ENCODE measurements around the gene RNF39. TPM values are rescaled to one million over a fixed set of nuclear protein-coding genes. Genes with fewer than 3 reads are reported as not detected.

Gene RNF39
- total and polyA plus RNA-seq, 2 of the 13 experiments (the other 11 are each of a cell fraction or from before 2014, with no cell fraction given), result 0.13 to 1.8 TPM

DNA sequence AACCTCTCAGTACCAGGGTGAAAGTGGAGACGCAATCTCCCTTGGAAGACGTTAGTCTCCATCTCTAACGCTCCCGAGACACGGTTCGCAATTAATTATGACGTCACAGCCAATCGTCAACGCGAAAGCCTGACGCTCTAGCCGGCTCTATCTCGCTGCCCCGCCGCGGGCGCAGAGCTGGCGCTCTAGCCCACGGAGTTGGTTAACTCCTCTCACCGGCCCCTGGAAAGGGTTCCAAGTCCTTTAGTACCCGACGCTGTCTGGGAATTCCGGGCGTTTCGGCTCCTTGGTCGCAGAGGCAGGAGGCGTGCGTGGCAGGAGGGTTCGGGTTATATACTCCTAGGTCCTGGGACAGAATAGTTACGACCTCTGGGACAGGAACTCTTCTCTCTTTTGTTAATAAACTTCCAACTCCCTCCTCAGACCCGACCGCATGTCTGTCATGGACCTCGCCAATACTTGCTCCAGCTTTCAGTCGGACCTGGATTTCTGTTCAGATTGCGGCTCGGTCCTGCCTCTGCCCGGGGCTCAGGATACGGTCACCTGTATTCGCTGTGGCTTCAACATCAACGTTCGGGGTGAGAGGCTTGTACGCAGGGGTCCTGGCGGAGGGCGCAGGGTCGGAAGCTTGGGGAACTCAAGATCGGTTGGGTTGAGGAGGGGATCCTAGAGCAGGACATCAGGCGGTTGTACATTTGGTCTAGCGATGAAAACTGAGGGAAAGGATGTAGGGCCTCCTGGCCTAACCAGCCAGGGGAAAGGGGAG lies 14.3 kb downstream of the RNF39 start, which contains the start of gene POLR1H (continued):
- TF ChIP-seq NR2F6 (IDR thresholded peaks at IDR 0.05) (no peak; the same call in 1 of the 2 replicates), NR2F6 (CRISPR knock-in tag; IDR thresholded peaks at IDR 0.05) (peak; percentile 65; the same call in 1 of the 2 replicates), FLYWCH1 (CRISPR knock-in tag; IDR thresholded peaks at IDR 0.05) (no peak), SRSF9 (IDR thresholded peaks at IDR 0.05; ENCODE audit: borderline replicate concordance, insufficient read depth, low read depth, low read length, poor library complexity, severe bottlenecking) (no peak), MEF2D (CRISPR knock-in tag; IDR thresholded peaks at IDR 0.05) (peak; percentile 80; the same call in 1 of the 2 replicates), ZNF251 (CRISPR knock-in tag; IDR thresholded peaks at IDR 0.05) (no peak), NFIB (CRISPR knock-in tag; IDR thresholded peaks at IDR 0.05; ENCODE audit: borderline replicate concordance) (no peak), RARG (CRISPR knock-in tag; IDR thresholded peaks at IDR 0.05; ENCODE audit: low read depth) (no peak), ZNF331 (CRISPR knock-in tag; IDR thresholded peaks at IDR 0.05) (peak; percentile 94), ZFP36 (IDR thresholded peaks at IDR 0.05; ENCODE audit: borderline replicate concordance, low read depth, low read length, partially characterized antibody) (no peak), SNRNP70 (IDR thresholded peaks at IDR 0.05; ENCODE audit: low read depth, low read length) (no peak), CBFB (CRISPR knock-in tag; IDR thresholded peaks at IDR 0.05) (peak; percentile 83), ZIK1 (CRISPR knock-in tag; IDR thresholded peaks at IDR 0.05; ENCODE audit: borderline replicate concordance, low read depth) (no peak; the same call in 1 of the 2 replicates), TEAD2 (CRISPR knock-in tag; IDR thresholded peaks at IDR 0.05) (peak; percentile 72; the same call in 1 of the 2 replicates), ISX (CRISPR knock-in tag; conservative IDR thresholded peaks at IDR 0.05) (peak; percentile 86; the same call in 1 of the 2 replicates), RAD51 (IDR thresholded peaks at IDR 0.05; ENCODE audit: borderline replicate concordance) (no peak), NKX3-1 (CRISPR knock-in tag; IDR thresholded peaks at IDR 0.05) (peak; percentile 97), ZNF205 (CRISPR knock-in tag; IDR thresholded peaks at IDR 0.05) (peak; percentile 75; the same call in 1 of the 2 replicates), HNRNPH1 (optimal IDR thresholded peaks at IDR 0.05; ENCODE audit: low read depth, low read length) (no peak), POLR2A (IDR thresholded peaks at IDR 0.05; ENCODE audit: insufficient read depth in 1 of 2, low read depth in 2 of 2, low read length in 2 of 2) (peak; percentile 90 to 97), TAF1 (CRISPR knock-in tag; IDR thresholded peaks at IDR 0.05) (peak; percentile 97), REXO4 (CRISPR knock-in tag; IDR thresholded peaks at IDR 0.05; ENCODE audit: borderline replicate concordance) (no peak), SOX6 (IDR thresholded peaks at IDR 0.05) (no peak), SOX6 (CRISPR knock-in tag; IDR thresholded peaks at IDR 0.05) (peak; percentile 72), ZNF720 (CRISPR knock-in tag; IDR thresholded peaks at IDR 0.05) (no peak; the same call in 1 of the 2 replicates), ZNF138 (CRISPR knock-in tag; IDR thresholded peaks at IDR 0.05; ENCODE audit: low read depth) (no peak), PITX1 (CRISPR knock-in tag; IDR thresholded peaks at IDR 0.05) (peak; percentile 91), MED8 (CRISPR knock-in tag; IDR thresholded peaks at IDR 0.05; ENCODE audit: insufficient replicate concordance) (peak; percentile 90)
- TF ChIP-seq, protein P1, sequence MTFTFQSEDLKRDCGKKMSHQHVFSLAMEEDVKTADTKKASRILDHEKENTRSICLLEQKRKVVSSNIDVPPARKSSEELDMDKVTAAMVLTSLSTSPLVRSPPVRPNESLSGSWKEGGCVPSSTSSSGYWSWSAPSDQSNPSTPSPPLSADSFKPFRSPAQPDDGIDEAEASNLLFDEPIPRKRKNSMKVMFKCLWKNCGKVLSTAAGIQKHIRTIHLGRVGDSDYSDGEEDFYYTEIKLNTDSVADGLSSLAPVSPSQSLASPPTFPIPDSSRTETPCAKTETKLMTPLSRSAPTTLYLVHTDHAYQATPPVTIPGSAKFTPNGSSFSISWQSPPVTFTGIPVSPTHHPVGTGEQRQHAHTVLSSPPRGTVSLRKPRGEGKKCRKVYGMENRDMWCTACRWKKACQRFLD (CRISPR knock-in tag; IDR thresholded peaks at IDR 0.05; ENCODE audit: borderline replicate concordance), result peak; percentile 71; the same call in 1 of the 2 replicates
- TF ChIP-seq, protein P2, sequence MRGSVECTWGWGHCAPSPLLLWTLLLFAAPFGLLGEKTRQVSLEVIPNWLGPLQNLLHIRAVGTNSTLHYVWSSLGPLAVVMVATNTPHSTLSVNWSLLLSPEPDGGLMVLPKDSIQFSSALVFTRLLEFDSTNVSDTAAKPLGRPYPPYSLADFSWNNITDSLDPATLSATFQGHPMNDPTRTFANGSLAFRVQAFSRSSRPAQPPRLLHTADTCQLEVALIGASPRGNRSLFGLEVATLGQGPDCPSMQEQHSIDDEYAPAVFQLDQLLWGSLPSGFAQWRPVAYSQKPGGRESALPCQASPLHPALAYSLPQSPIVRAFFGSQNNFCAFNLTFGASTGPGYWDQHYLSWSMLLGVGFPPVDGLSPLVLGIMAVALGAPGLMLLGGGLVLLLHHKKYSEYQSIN (CRISPR knock-in tag; IDR thresholded peaks at IDR 0.05; ENCODE audit: borderline replicate concordance), result no peak; the same call in 1 of the 2 replicates
- TF ChIP-seq, protein P3, sequence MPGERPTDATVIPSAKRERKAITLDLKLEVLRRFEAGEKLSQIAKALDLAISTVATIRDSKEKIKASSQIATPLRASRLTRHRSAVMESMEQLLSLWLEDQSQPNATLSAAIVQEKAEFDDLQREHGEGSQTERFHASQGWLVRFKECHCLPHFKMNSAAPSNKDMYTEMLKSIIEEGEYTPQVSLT (CRISPR knock-in tag; IDR thresholded peaks at IDR 0.05; ENCODE audit: borderline replicate concordance, low read depth), result no peak; the same call in 1 of the 2 replicates

Data from HepG2 (cell line).